HK-2 (cell line): ENCODE results near the gene BOLA2B.

Experiments
- DNase-seq: peaks from one replicate; pipeline ENCODE4 v3.0.0-alpha.2; 2018; ENCODE audit not compliant: unreplicated experiment

Gene BOLA2B

DNA sequence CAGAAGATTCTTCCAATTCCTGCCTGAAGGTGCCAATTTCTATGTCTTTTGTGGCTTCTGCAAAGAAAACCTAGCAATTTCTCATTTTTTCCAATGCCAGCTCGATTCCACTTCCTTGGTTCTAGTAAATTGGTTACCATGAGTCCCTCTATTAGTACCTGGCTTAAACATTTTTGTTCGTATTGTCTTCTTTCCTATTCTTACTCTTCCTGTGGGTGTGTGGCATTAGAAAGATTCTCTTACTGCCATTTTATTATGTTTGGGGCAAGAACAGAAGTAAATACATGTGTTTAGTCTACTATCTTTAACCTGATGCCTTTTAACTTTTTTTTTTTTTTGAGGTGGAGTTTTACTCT lies 50.1 kb downstream of the BOLA2B start:
- DNase-seq: no peak
